Stomach (tissue), 9 donors: ENCODE measurements around the gene PBX2. TPM values are rescaled to one million over a fixed set of nuclear protein-coding genes. Genes with fewer than 3 reads are reported as not detected.

Source experiments
- DNase-seq, 2 donors: peaks; one replicate each; pipeline versions ENCODE4 v3.0.0 to v3.0.0-alpha.2; 2013 to 2019
- H3K27ac ChIP-seq, 5 donors: fragments of 200-600 bp in 4 of 5; sonication (generic) in 4 of 5; one replicate each; pipeline ENCODE4 v1.5.1; 2013 to 2019; ENCODE audit warnings: mild to moderate bottlenecking in 1 of 5, moderate library complexity in 1 of 5
- H3K27me3 ChIP-seq, 3 donors: fragments of 200-600 bp; sonication (generic); one replicate each; pipeline ENCODE4 v1.5.1; 2017 to 2019; ENCODE audit warnings: mixed run types in 1 of 3
- H3K36me3 ChIP-seq, 4 donors: fragments of 200-600 bp; sonication (generic); 1 replicate in 3 of 4; 2 replicates in 1 of 4; pipeline ENCODE4 v1.5.1; 2016 to 2019
- H3K4me1 ChIP-seq, 4 donors: fragments of 200-600 bp; sonication (generic); one replicate each; pipeline ENCODE4 v1.5.1; 2016 to 2019
- H3K4me3 ChIP-seq, 4 donors: fragments of 200-600 bp; sonication (generic) in 3 of 4; one replicate each; pipeline ENCODE4 v1.5.1; 2016 to 2019; ENCODE audit warnings: mild to moderate bottlenecking in 1 of 4
- H3K9me3 ChIP-seq, 4 donors: fragments of 200-600 bp; sonication (generic); one replicate each; pipeline ENCODE4 v1.5.1; 2016 to 2019
- CTCF ChIP-seq, 7 experiments: fragments of 450-650 bp in 4 of 7; fragments of 200-600 bp in 3 of 7; sonication (generic) in 3 of 7; IDR thresholded peaks; one replicate each; pipeline ENCODE4 v1.5.1; 2016 to 2019; ENCODE audit warnings: antibody characterized with exemption in 7 of 7, control low read depth in 2 of 7, mild to moderate bottlenecking in 1 of 7
- EP300 ChIP-seq: sonication (generic); formaldehyde crosslinking; IDR thresholded peaks from one replicate; pipeline ENCODE4 v1.6.1; 2017; ENCODE audit warnings: antibody characterized with exemption
- POLR2A ChIP-seq, 4 donors: fragments of 450-650 bp; IDR thresholded peaks; one replicate each; pipeline ENCODE4 v1.6.1; 2016; ENCODE audit warnings: antibody characterized with exemption in 4 of 4, control low read depth in 2 of 4, mild to moderate bottlenecking in 1 of 4, moderate library complexity in 1 of 4
- POLR2AphosphoS5 ChIP-seq, 3 donors: sonication (generic); formaldehyde crosslinking; IDR thresholded peaks; one replicate each; pipeline ENCODE4 v1.6.1; 2016; ENCODE audit warnings: antibody characterized with exemption in 3 of 3
- WGBS, 5 donors: extraction: QIAGEN DNeasy Blood & Tissue Kit in 3 of 5; methylation state at CpG; one replicate each; pipeline versions ENCODE4 v1.1.5 to v1.1.7; 2013 to 2018; 5-methylcytosine and 5-hydroxymethylcytosine counted together
- intact Hi-C: fragments of 100-400 bp; cut with DNase I; formaldehyde crosslinking; loops from one replicate; pipeline ENCODE4 v1.15.1; 2023; ENCODE audit warnings: low total_unique reads
- polyA plus RNA-seq, 3 donors: library from polyadenylated mRNA; stranded (reverse); fragments of 200-250 nt; gene quantifications; one replicate each; pipeline ENCODE4 v1.2.3, GENCODE V29; 2013
- total RNA-seq, 5 donors: library from RNA; depleted of rRNA; stranded (reverse); fragments of >200 nt; gene quantifications; one replicate each; pipeline versions ENCODE4 v1.1.0 to v1.2.3, GENCODE V29; 2014 to 2016
- donor health status: healthy with polysubstance abuse.
- donor health status: Bipolar disorder and iron deficiency.
- donor health status: healthy.

PBX2 gene
- total and polyA plus RNA-seq, 8 donors, result 23.5 to 50.3 (median 35.1) TPM

- Histone ChIP-seq H3K4me1 (no peaks in the 10 kb centered on the region), H3K4me3 (no peak overlapping the region), H3K27me3 (peaks cover 0 to 19% (median 0%) of the 10 kb centered on the region in 3 donors), H3K27ac (no peak overlapping the region), H3K36me3 (no peaks in the 10 kb centered on the region), H3K9me3 (no peaks in the 10 kb centered on the region)
- DNase-seq, result no peak
- WGBS, 5 donors, result 57 to 87% (median 67%) methylated on average over 3 to 4 of the region's 4 CpGs
- intact Hi-C loops, result no loop called here
- TF ChIP-seq POLR2AphosphoS5 (IDR thresholded peaks at IDR 0.05) (no peak), EP300 (no peak), POLR2A (IDR thresholded peaks at IDR 0.05) (no peak), CTCF (IDR thresholded peaks at IDR 0.05) (no peak)
These were observed 30.0 kb upstream of the PBX2 start for GRCh38 chr6:32220021-32220420.

GRCh38 chr6:32218167-32218566 lies 28.2 kb upstream of the PBX2 start:
- WGBS, 5 donors, result 50 to 68% (median 59%) methylated on average over 2 to 7 of the region's 7 CpGs
- peaks cover 0 to 19% (median 0%) of the 10 kb centered on the region in 3 donors for H3K27me3 ChIP-seq
- H3K36me3 ChIP-seq, result no peaks in the 10 kb centered on the region
- no peak overlapping the region for H3K4me3 ChIP-seq
- H3K9me3 ChIP-seq, result no peaks in the 10 kb centered on the region
- H3K4me1 ChIP-seq, result no peaks in the 10 kb centered on the region
- no peak overlapping the region for H3K27ac ChIP-seq
- TF ChIP-seq POLR2AphosphoS5 (IDR thresholded peaks at IDR 0.05) (no peak), EP300 (no peak), POLR2A (IDR thresholded peaks at IDR 0.05) (no peak), CTCF (IDR thresholded peaks at IDR 0.05) (no peak)
- DNase-seq, result no peak
- intact Hi-C loops, result no loop called here

GRCh38 chr6:32216998-32217397 lies 27.0 kb upstream of the PBX2 start:
- H3K4me1 ChIP-seq, result no peaks in the 10 kb centered on the region
- peaks cover 0 to 11% (median 0%) of the 10 kb centered on the region in 3 donors for H3K27me3 ChIP-seq
- no peak for DNase-seq
- H3K36me3 ChIP-seq, result no peaks in the 10 kb centered on the region
- no peak overlapping the region for H3K4me3 ChIP-seq
- TF ChIP-seq CTCF (IDR thresholded peaks at IDR 0.05) (no peak), POLR2A (IDR thresholded peaks at IDR 0.05) (no peak), EP300 (no peak), POLR2AphosphoS5 (IDR thresholded peaks at IDR 0.05) (no peak)
- intact Hi-C loops, result no loop called here
- no peaks in the 10 kb centered on the region for H3K9me3 ChIP-seq
- H3K27ac ChIP-seq, result no peak overlapping the region
- 84 to 93% (median 93%) methylated on average over 7 to 11 of the region's 11 CpGs for WGBS, 5 donors

GRCh38 chr6:32216285-32216684 lies 26.3 kb upstream of the PBX2 start:
- WGBS, 5 donors, result 73 to 91% (median 85%) methylated on average over 10 of the region's 10 CpGs

More at GRCh38 chr6:32216285-32216684, 26.3 kb upstream of the PBX2 start:
- no peak for TF ChIP-seq POLR2A (IDR thresholded peaks at IDR 0.05)
- no peak for TF ChIP-seq POLR2AphosphoS5 (IDR thresholded peaks at IDR 0.05)
- no peak for TF ChIP-seq EP300
- TF ChIP-seq CTCF (IDR thresholded peaks at IDR 0.05), result no peak
- intact Hi-C loops, result no loop called here
- Histone ChIP-seq H3K36me3 (no peaks in the 10 kb centered on the region), H3K27ac (no peak overlapping the region), H3K9me3 (no peaks in the 10 kb centered on the region), H3K27me3 (peaks cover 0 to 9% (median 0%) of the 10 kb centered on the region in 3 donors), H3K4me3 (no peak overlapping the region), H3K4me1 (no peaks in the 10 kb centered on the region)
- DNase-seq, result no peak
